GM12892 (cell line): ENCODE data around the gene ODF2.

ENCODE experiments used
- POLR2A ChIP-seq: IDR thresholded peaks from 2 replicates; pipeline ENCODE4 v1.6.1; 2011; ENCODE audit warnings: low read depth, low read length, control low read depth
- TAF1 ChIP-seq: IDR thresholded peaks from 2 replicates; pipeline ENCODE4 v1.6.1; 2011; ENCODE audit warnings: low read depth, mild to moderate bottlenecking, control low read depth, low read length, borderline replicate concordance

DNA sequence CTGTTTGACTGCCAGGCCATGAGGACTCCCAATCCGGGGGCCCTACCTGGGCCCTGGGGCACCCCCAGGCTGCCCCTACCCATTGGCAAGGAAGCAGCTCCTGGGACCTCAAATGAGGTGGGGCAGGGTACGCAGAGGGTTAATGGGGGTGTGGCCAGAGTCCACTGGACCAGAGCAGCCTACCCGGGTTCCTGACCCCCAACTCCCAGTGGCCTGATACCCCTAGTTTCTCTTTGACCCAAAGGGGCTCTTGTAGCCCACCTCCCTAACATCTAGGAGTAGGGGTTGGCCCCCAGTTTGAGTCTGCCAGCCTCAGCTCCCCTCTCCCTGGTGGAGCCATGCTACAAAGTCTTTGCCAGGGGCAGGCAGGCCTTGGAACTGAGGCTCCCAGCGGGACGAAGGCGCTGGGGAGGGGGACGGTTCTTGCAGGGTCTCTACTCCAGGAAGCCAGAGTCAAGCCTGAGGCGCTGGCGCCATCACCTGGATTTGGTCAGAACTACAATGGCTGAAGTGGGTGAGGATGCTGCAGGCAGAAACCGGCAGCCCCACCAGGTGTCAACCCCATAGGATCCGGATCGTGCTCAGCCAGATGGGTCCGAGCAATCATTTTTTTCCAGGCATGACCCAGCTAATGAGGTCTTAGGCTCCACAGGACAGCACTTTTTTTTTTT lies 43.6 kb upstream of the ODF2 start:
- TF ChIP-seq POLR2A (no peak), TAF1 (no peak)
